Kidney (tissue), 14 donors: ENCODE data around the gene TMEM41B. TPM values are rescaled to one million over a fixed set of nuclear protein-coding genes. Genes with fewer than 3 reads are reported as not detected.

ENCODE experiments used
- DNase-seq, 5 donors: peaks; one replicate each; pipeline ENCODE4 v3.0.0-alpha.2; 2013 to 2020
- FAIRE-seq: peaks from 2 replicates; lab custom pipeline; 2012; peaks lifted over from hg19 to GRCh38; lab: Jason Lieb, UNC
- H3K27ac ChIP-seq, 2 donors: one replicate each; pipeline ENCODE4 v1.7.0; 2013; ENCODE audit warnings: low read depth in 2 of 2, low read length in 2 of 2, inconsistent platforms in 1 of 2
- H3K27me3 ChIP-seq: one replicate; pipeline ENCODE4 v1.7.1; 2013; ENCODE audit warnings: low read length, inconsistent platforms; ENCODE audit not compliant: control insufficient read depth, insufficient read depth
- H3K36me3 ChIP-seq, 3 donors: one replicate each; pipeline versions ENCODE4 v1.7.0 to v1.7.1; 2013; ENCODE audit warnings: low read length in 3 of 3, control low read depth in 1 of 3, inconsistent platforms in 1 of 3; ENCODE audit not compliant: insufficient read depth in 3 of 3, control insufficient read depth in 2 of 3
- H3K4me1 ChIP-seq, 3 donors: one replicate each; pipeline versions ENCODE4 v1.7.0 to v1.7.1; 2013; ENCODE audit warnings: low read length in 3 of 3, inconsistent platforms in 1 of 3, low read depth in 1 of 3; ENCODE audit not compliant: control insufficient read depth in 2 of 3, insufficient read depth in 2 of 3
- H3K4me3 ChIP-seq, 3 donors: one replicate each; pipeline versions ENCODE4 v1.7.0 to v1.8.1; 2013; ENCODE audit warnings: low read length in 3 of 3, control low read depth in 1 of 3, inconsistent platforms in 1 of 3
- H3K9ac ChIP-seq, 3 donors: one replicate each; pipeline versions ENCODE4 v1.7.0 to v1.7.1; 2013; ENCODE audit warnings: low read length in 3 of 3, control low read depth in 1 of 3, inconsistent platforms in 1 of 3
- H3K9me3 ChIP-seq, 3 donors: one replicate each; pipeline versions ENCODE4 v1.7.0 to v1.7.1; 2013; ENCODE audit warnings: low read length in 3 of 3, control low read depth in 1 of 3, inconsistent platforms in 1 of 3; ENCODE audit not compliant: control insufficient read depth in 2 of 3, insufficient read depth in 1 of 3
- intact Hi-C: fragments of 100-400 bp; cut with DNase I; formaldehyde crosslinking; loops from one replicate; pipeline ENCODE4 v1.11.1; 2022
- polyA plus RNA-seq: library from polyadenylated mRNA; stranded (reverse); fragments of 350-450 nt; fragmentation: Illumina TruSeq; extraction: RNeasy Lipid Tissue Mini Kit (QIAGEN cat#74804); gene quantifications from one replicate; pipeline ENCODE4 v1.2.3, GENCODE V29; 2014; ENCODE audit warnings: low read depth, low replicate concordance; ENCODE audit not compliant: insufficient read depth
- total RNA-seq: library from RNA; stranded (reverse); fragmentation: NEBNext Ultra II Directional; extraction: Animal tissue kit (Norgen Biotek cat#: 25700); gene quantifications from one replicate; pipeline ENCODE4 v1.2.1, GENCODE V29; 2021
- TF ChIP-seq, protein P1 (sequence below): IDR thresholded peaks from 3 replicates; pipeline ENCODE4 v1.5.1; 2012; ENCODE audit warnings: mild to moderate bottlenecking, moderate library complexity, borderline replicate concordance; ENCODE audit not compliant: insufficient read depth; ENCODE audit errors: extremely low read depth
- donor health status: control.
- donor health status: control.
- donor health status: control.
- donor health status: control.
- donor health status: control.
- donor health status: DM: yes; HTN: yes; CAD: no.
- donor health status: Normal renal cell carcinoma (clear cell type).

The TMEM41B gene
- total and polyA plus RNA-seq, 2 donors from 2014 or later: 20.5 to 32.4 TPM

DNA sequence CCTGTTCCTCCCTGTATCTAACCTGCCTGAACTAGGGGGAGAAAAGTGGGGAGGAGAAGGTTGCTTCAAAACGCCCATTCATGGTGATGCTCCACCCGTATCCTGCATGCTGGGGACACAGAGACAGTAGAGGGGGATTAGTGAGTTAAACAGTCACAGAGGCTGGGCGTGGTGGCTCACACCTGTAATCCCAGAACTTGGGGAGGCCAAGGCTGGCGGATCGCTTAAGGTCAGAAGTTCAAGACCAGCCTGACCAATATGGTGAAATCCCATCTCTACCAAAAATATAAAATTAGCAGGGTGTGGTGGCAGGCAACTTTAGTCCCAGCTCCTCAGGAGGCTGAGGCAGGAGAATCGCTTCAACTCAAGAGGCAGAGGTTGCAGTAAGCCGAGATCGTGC lies 47.5 kb downstream of the TMEM41B start:
- Histone ChIP-seq H3K9me3 (no peaks in the 10 kb centered on the region), H3K9ac (no peak overlapping the region), H3K4me3 (no peak overlapping the region), H3K27ac (no peak overlapping the region), H3K4me1 (peaks cover 0 to 5% (median 4%) of the 10 kb centered on the region in 3 donors), H3K36me3 (no peaks in the 10 kb centered on the region), H3K27me3 (no peaks in the 10 kb centered on the region)
- TF ChIP-seq, protein P1, sequence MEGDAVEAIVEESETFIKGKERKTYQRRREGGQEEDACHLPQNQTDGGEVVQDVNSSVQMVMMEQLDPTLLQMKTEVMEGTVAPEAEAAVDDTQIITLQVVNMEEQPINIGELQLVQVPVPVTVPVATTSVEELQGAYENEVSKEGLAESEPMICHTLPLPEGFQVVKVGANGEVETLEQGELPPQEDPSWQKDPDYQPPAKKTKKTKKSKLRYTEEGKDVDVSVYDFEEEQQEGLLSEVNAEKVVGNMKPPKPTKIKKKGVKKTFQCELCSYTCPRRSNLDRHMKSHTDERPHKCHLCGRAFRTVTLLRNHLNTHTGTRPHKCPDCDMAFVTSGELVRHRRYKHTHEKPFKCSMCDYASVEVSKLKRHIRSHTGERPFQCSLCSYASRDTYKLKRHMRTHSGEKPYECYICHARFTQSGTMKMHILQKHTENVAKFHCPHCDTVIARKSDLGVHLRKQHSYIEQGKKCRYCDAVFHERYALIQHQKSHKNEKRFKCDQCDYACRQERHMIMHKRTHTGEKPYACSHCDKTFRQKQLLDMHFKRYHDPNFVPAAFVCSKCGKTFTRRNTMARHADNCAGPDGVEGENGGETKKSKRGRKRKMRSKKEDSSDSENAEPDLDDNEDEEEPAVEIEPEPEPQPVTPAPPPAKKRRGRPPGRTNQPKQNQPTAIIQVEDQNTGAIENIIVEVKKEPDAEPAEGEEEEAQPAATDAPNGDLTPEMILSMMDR: no peak
- intact Hi-C loops: no loop called here
- no peak for DNase-seq
- FAIRE-seq: no peak

DNA sequence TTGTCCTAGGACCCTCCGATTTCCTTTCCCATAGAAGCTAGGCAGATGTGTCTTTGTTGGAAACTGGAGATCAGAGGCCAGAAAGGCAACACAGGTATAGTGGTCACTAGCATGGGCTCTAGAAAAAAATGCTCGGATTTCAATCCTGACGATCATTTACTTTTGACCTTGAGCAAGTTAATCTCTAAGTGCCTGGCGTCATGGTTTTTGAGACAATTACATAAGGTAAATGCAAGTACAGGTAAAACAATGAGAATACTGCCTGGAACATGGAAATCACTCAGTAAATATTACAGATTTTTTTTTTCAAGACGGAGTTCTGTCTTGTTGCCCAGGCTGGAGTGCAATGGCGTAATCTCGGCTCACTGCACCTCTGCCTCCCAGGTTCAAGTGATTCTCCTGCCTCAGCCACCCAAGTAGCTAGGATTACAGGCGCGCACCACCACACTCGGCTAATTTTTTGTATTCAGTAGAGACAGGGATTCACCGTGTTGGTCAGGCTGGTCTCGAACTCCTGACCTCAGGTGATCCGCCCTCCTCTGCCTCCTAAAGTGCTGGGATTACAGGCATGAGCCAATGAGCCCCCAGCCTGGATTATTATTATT lies 48.2 kb downstream of the TMEM41B start:
- TF ChIP-seq, protein P1: no peak
- DNase-seq: peak in 1 of 5 donors; percentile 58

GRCh38 chr11:9265211-9266131 lies 48.9 kb downstream of the TMEM41B start, which contains the start of gene DENND5A:
Gene DENND5A, minus strand, starts transcription at chr11:9265350. Its CDS starts 281 bp downstream, at chr11:9265069.
- peak within 1 kb of the TSS; percentile 74 to 93 (median 80) for H3K4me3 ChIP-seq
- H3K9me3 ChIP-seq: no peaks in the 10 kb centered on the region
- DNase-seq: peak; percentile 92 to 98 (median 95)
- H3K36me3 ChIP-seq: no peaks in the 10 kb centered on the region
- peak within 1 kb of the TSS; percentile 90 to 96 (median 91) for H3K9ac ChIP-seq
- peak within 1 kb of the TSS; percentile 88 to 95 for H3K27ac ChIP-seq
- intact Hi-C loops: no loop called here
- H3K4me1 ChIP-seq: peaks cover under 1 to 6% (median 4%) of the 10 kb centered on the region in 3 donors
- H3K27me3 ChIP-seq: no peaks in the 10 kb centered on the region
- FAIRE-seq: no peak
- TF ChIP-seq, protein P1: no peak

More for the DNA sequence above, 48.2 kb downstream of the TMEM41B start:
- Histone ChIP-seq H3K9me3 (no peaks in the 10 kb centered on the region), H3K36me3 (no peaks in the 10 kb centered on the region), H3K27ac (peak overlapping the region; percentile 56 to 88), H3K4me3 (peak overlapping the region in 2 of 3 donors; percentile 60 to 74), H3K9ac (peak overlapping the region; percentile 38 to 96 (median 55)), H3K27me3 (no peaks in the 10 kb centered on the region), H3K4me1 (peaks cover 0 to 5% (median 4%) of the 10 kb centered on the region in 3 donors)
- FAIRE-seq: no peak
- intact Hi-C loops: no loop called here
